ENCODE measurements around the gene NRG2.

GRCh38 chr5:139895046-139895445, 148.1 kb downstream of the NRG2 start:
- TF ChIP-seq CTCF (IDR thresholded peaks at IDR 0.05) (no peak), POLR2A (IDR thresholded peaks at IDR 0.05) (no peak)

Measured in thyroid gland (tissue), 4 donors.